KG1 (cell line): Measurements from ENCODE around the gene IL20RA.

Experiments used
- DNase-seq: peaks from one replicate; lab custom pipeline; 2025; lab: John Stamatoyannopoulos, UW

IL20RA gene

GRCh38 chr6:137045222-137045789, 541 bp upstream of the IL20RA start:
- DNase-seq, result no peak

- DNase-seq, result no peak
These were observed 927 bp downstream of the IL20RA start for GRCh38 chr6:137043710-137044365.

GRCh38 chr6:137040393-137040792, 4.4 kb downstream of the IL20RA start:
- no peak for DNase-seq

- DNase-seq, result no peak
These were observed 5.8 kb downstream of the IL20RA start for GRCh38 chr6:137039010-137039409.

GRCh38 chr6:137036566-137037300, 8.0 kb downstream of the IL20RA start:
- no peak for DNase-seq

GRCh38 chr6:137033828-137034227, 10.9 kb downstream of the IL20RA start:
- peak; percentile 61 for DNase-seq

GRCh38 chr6:137031122-137031521, 13.6 kb downstream of the IL20RA start:
- DNase-seq, result no peak

GRCh38 chr6:137028912-137029311, 15.9 kb downstream of the IL20RA start:
- no peak for DNase-seq

GRCh38 chr6:137025786-137026730, 18.7 kb downstream of the IL20RA start:
- no peak for DNase-seq

GRCh38 chr6:137024237-137024990, 20.4 kb downstream of the IL20RA start:
- no peak for DNase-seq

GRCh38 chr6:137020776-137021175, 24.0 kb downstream of the IL20RA start:
- no peak for DNase-seq

- DNase-seq, result no peak
These were observed 25.1 kb downstream of the IL20RA start for GRCh38 chr6:137019476-137020272.

GRCh38 chr6:137017081-137017480, 27.7 kb downstream of the IL20RA start:
- no peak for DNase-seq

- DNase-seq, result no peak
These were observed 28.4 kb downstream of the IL20RA start for GRCh38 chr6:137016356-137016755.

- no peak for DNase-seq
These were observed 28.8 kb downstream of the IL20RA start for GRCh38 chr6:137015943-137016342.

GRCh38 chr6:137013738-137014602, 30.8 kb downstream of the IL20RA start:
- no peak for DNase-seq

- DNase-seq, result no peak
These were observed 31.7 kb downstream of the IL20RA start for GRCh38 chr6:137013031-137013430.

- DNase-seq, result no peak
These were observed 33.4 kb downstream of the IL20RA start for GRCh38 chr6:137011406-137011805.

GRCh38 chr6:137010128-137010718, 34.5 kb downstream of the IL20RA start:
- no peak for DNase-seq
